AG04449 (cell line): ENCODE data around the gene HEXIM2.

Experiments used
- CTCF ChIA-PET: fragments of 350-600 bp; formaldehyde crosslinking; extraction: SDS; loops from one replicate; lab custom pipeline; 2021; ENCODE audit warnings: antibody characterized with exemption; lab: Yijun Ruan, JAX
- POLR2A ChIA-PET: fragments of 400-600, 350-600 bp; formaldehyde crosslinking; extraction: SDS; loops from one replicate; lab custom pipeline; 2020; ENCODE audit warnings: antibody characterized with exemption, inconsistent platforms; lab: Yijun Ruan, JAX
- DNase-seq: peaks from one replicate; pipeline ENCODE4 v3.0.0-alpha.2; 2010; ENCODE audit warnings: low read depth, low spot score
- H3K4me3 ChIP-seq: 2 replicates; pipeline ENCODE4 v1.5.1; 2011; ENCODE audit warnings: low read depth, mild to moderate bottlenecking, control low read depth, low read length
- CTCF ChIP-seq: IDR thresholded peaks from one replicate; pipeline ENCODE4 v1.5.1; 2011; ENCODE audit warnings: mild to moderate bottlenecking, moderate library complexity, low read length, control low read depth, inconsistent platforms; ENCODE audit not compliant: insufficient read depth; ENCODE audit errors: missing control alignments

The HEXIM2 gene

GRCh38 chr17:45129940-45130680 is 31.6 kb upstream of the HEXIM2 start:
- CTCF ChIA-PET, result interaction anchor here (0.7 to 16.6 kb wide), 15 partner anchors 9 to 231 kb away, joined by 3 to 677 read pairs (median 7); partner anchors contain the start of genes EFTUD2, HEXIM1 and HEXIM2
- TF ChIP-seq CTCF, result no peak

DNA sequence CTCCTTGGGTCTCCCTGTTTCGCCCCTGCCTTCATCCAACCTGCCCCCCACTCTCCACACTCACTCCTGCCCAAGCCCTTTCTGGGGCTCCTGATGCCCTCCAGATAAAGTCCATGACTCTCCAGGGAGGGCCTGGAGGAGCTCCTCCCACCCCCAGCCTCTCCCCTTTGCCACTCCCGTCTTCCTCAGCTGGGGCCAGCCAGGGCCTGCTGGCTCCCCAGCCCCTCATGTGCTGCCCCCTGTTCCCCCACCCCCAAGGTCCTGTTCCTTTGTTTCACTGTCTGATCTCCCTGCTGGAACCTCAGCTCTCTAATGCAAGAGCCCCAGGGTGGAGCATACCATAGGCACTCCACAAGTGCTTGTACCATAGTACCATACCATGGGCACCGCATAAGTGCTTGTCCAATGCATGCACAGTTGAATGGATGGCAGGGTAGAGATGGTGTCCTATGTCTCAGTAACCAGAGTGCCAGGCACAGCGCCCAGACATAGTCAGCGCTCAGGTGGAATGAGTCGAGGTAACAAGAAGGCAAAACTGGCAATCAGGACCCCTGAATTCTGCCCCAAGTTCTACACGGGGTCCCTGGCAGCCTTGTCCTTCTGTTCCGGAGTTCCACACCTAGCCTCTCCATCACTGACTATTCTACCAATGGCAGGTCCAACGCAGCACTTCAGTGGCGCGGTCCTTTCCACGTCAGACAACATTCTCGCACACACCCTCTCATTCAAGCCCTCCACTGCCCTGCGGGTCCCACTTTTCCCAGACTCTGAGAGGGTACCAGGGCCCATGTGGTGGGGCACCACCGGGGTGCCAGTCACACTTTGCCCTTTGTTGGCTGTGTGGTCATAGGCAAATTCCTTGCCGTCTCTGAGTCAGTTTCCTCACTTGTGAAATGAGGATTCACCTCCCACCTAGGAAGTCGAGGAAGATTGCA is 30.7 kb upstream of the HEXIM2 start:
- ChIA-PET CTCF (interaction anchor here (0.6 to 16.6 kb wide), 21 partner anchors 8 to 232 kb away, joined by 3 to 677 read pairs (median 8); partner anchors contain the start of genes EFTUD2, HEXIM1 and HEXIM2), POLR2A (interaction anchor here (1.2 kb wide), 1 partner anchor 17 kb away, joined by 3 read pairs; the partner anchor contains the start of gene HEXIM1)
- no peak for DNase-seq
- no peak for TF ChIP-seq CTCF
- H3K4me3 ChIP-seq, result peak overlapping the region; percentile 86

More at GRCh38 chr17:45129940-45130680, 31.6 kb upstream of the HEXIM2 start:
- no peak overlapping the region; the same call in 1 of the 2 replicates for H3K4me3 ChIP-seq
- DNase-seq, result no peak
- POLR2A ChIA-PET, result interaction anchor here (1.2 to 2.6 kb wide), 2 partner anchors 18 to 19 kb away, joined by 3 to 11 read pairs; partner anchors contain the start of gene HEXIM1

DNA sequence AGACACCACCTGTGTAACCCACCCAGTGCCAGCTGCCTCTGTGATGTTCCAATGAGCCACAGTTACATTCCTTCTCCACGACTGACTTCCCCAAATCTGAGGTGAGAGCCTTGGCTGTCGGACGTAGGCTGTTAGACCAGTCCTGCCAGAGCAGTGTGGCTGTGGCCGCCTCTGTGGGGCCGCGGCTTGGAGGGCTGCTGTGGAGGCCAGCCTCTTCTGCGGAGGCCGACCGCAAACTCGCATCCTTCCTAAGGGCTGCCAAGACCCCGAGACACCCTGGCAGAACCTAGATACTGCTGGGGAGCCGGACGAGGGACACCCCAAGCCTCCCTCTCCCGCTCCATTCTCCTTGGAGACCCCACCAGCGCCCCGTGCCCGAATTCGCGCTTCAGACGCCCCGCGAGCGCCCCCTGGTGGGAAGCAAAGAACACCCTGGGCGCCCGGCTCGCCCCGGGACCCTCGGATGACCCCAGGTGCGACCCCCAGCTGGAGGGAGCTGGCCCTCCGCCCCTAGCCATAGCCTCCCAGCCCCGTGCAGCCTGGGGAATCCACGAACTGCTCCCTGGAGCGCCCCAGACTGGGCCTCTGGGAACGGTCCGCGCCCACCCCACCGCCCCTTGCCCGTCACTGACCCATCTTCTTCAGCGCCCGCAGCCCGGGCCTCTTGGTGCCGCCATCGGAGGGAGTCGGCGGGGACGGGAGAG is 29.9 kb upstream of the HEXIM2 start:
- no peak for DNase-seq
- CTCF ChIA-PET, result interaction anchor here (0.5 to 16.6 kb wide), 19 partner anchors 8 to 359 kb away, joined by 3 to 677 read pairs (median 8); partner anchors contain the start of genes EFTUD2, HEXIM1 and HEXIM2
- TF ChIP-seq CTCF, result peak; percentile 74
- peak overlapping the region; percentile 86 for H3K4me3 ChIP-seq
- POLR2A ChIA-PET, result interaction anchor here (1.2 kb wide), 1 partner anchor 17 kb away, joined by 3 read pairs; the partner anchor contains the start of gene HEXIM1

DNA sequence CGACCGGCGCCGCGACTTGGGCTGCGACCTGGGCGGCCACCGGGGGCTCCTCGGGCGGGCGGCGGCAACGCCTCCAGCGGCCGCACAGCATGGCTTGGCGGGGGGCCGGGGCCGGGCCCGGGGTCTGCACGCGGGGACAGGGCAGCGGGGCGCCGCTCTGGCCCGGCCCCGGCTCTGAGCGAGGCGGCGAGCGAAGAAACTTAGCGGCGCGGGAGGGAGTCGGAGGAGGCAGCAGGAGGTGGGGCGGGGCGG is 29.4 kb upstream of the HEXIM2 start, which contains the start of gene PLCD3:
PLCD3 (minus strand) TSS at position 196 of the 252 bp plus-strand sequence; CDS start at position 91, 105 bp downstream.
- ChIA-PET CTCF (interaction anchor here (0.5 to 16.6 kb wide), 18 partner anchors 9 to 359 kb away, joined by 3 to 677 read pairs (median 8); partner anchors contain the start of genes EFTUD2, HEXIM1 and HEXIM2), POLR2A (interaction anchor here (1.0 kb wide), 1 partner anchor 36 kb away, joined by 3 read pairs; no protein-coding TSS in a partner anchor)
- H3K4me3 ChIP-seq, result peak within 1 kb of the TSS; percentile 86
- DNase-seq, result no peak
- no peak for TF ChIP-seq CTCF

DNA sequence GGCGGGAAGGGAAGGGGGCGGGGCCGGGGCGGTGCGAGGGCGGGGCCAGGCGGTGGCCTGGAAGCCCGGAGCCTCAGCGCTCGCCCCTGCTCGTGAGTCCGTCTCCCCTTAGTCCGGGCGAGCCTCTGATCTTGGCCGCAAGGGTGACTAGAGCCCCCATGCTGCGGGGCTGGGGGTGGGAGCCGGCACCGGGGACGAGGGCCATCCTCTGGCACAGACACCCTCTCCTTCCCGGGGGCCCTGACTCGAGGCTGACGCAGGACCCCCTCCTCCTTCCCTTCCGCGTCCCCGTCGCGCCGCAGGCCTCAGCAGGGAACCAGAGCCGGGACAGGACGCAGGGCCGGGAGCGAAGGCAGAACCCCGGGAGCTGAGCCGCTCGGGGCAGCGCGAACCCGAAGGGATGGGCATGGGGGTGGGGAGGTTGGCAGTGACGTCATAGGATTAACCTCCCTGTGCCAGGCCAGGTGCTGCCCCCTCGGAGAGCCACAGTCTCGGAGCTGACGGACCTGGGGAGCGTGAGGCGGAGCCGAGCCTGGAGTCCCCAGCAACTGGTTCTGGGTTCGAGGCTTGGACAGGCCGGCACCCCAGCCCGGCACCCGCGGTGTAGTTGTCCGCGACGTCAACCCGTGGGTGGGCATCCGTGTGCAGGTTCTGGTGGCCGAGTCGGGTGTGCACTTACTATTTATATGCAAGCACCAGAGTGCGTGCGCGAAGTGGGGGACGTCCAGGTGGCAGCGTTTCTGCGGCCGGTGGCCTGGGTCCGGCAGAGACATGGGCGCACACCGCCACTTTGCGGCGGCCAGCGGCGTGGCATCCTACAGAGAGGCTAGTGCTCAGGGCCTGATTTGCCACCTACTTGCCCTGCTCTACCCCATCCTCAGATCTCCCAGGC is 28.9 kb upstream of the HEXIM2 start:
- TF ChIP-seq CTCF, result peak; percentile 96
- ChIA-PET POLR2A (interaction anchor here (0.8 to 1.0 kb wide), 3 partner anchors 24 to 64 kb away, joined by 3 read pairs; no protein-coding TSS in a partner anchor), CTCF (interaction anchor here (0.5 to 16.6 kb wide), 24 partner anchors 11 to 360 kb away, joined by 3 to 677 read pairs (median 6); partner anchors contain the start of genes EFTUD2, HEXIM1 and HEXIM2)
- H3K4me3 ChIP-seq, result peak overlapping the region; percentile 86
- DNase-seq, result no peak
